HG03064 (cell line): ENCODE measurements around the gene ERBB2.
"Not testable (repeated sequence)": the region's sequence is repeated elsewhere in the genome, so short reads cannot be mapped to it uniquely, and the experiment has no call there.

Experiments
- ATAC-seq: cut with Tn5 transposase; IDR thresholded peaks from one replicate; pipeline ENCODE4 v1.9.1; 2021; ENCODE audit warnings: low read depth; ENCODE audit not compliant: unreplicated experiment

Gene ERBB2

GRCh38 chr17:39740357-39741111 is 40.7 kb downstream of the ERBB2 start:
- ATAC-seq, result no peak

DNA sequence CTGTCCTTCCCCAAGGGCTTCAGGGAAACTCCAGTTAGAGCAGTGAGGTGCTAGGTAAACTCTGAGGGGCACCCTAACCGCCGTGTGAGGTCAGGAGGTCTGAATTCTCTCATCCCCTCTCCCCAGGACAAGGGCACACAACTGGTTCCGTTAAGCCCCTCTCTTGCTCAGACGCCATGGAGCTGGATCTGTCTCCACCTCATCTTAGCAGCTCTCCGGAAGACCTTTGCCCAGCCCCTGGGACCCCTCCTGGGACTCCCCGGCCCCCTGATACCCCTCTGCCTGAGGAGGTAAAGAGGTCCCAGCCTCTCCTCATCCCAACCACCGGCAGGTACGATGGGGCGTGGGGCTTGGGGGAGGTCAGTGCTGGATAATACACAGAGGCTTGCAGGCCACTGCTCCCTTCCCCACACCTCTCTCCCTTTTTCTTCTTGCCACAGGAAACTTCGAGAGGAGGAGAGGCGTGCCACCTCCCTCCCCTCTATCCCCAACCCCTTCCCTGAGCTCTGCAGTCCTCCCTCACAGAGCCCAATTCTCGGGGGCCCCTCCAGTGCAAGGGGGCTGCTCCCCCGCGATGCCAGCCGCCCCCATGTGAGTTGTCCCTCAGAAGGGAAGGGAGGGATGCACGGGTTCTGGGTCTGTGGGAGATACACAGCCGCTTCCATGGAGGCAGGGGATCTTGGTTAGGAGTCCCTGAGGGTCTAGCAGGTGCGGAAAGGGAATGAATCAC is 42.4 kb downstream of the ERBB2 start:
- no peak for ATAC-seq

GRCh38 chr17:39742856-39743436 is 43.1 kb downstream of the ERBB2 start:
- no peak for ATAC-seq

GRCh38 chr17:39744075-39744835 is 44.4 kb downstream of the ERBB2 start:
- no peak for ATAC-seq

- no peak for ATAC-seq
These were observed 45.0 kb downstream of the ERBB2 start for GRCh38 chr17:39744836-39745215.

DNA sequence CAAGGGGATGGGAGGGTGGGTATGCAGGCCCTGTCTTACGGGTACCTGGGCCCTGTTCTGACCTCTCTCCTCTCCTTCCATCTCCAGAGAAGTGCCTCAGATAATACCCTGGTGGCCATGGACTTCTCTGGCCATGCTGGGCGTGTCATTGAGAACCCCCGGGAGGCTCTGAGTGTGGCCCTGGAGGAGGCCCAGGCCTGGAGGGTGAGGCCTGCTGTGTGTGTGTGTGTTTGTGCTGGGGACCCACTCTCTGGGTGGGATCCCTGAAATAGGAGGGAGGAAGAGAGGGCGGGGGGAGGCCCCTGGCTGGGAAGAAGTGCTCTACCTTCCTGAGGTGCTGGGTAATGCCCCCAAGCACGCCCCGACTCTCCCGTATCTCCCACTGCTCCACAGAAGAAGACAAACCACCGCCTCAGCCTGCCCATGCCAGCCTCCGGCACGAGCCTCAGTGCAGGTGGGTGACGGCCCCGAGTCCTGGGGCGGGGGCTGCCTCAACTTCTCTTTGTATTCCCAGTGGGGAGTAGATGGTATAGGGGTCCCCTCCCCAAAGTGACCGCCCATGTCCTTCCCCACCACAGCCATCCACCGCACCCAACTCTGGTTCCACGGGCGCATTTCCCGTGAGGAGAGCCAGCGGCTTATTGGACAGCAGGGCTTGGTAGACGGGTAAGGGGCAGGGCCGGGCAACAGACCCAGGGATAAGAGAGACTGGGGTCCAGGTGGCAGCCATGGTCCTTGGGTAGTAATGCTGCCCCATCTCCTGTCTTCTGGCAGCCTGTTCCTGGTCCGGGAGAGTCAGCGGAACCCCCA is 45.7 kb downstream of the ERBB2 start:
- ATAC-seq, result no peak

- ATAC-seq, result no peak
These were observed 46.2 kb downstream of the ERBB2 start for GRCh38 chr17:39746145-39746461.

GRCh38 chr17:39747745-39748144 is 47.9 kb downstream of the ERBB2 start:
- ATAC-seq, result no peak

DNA sequence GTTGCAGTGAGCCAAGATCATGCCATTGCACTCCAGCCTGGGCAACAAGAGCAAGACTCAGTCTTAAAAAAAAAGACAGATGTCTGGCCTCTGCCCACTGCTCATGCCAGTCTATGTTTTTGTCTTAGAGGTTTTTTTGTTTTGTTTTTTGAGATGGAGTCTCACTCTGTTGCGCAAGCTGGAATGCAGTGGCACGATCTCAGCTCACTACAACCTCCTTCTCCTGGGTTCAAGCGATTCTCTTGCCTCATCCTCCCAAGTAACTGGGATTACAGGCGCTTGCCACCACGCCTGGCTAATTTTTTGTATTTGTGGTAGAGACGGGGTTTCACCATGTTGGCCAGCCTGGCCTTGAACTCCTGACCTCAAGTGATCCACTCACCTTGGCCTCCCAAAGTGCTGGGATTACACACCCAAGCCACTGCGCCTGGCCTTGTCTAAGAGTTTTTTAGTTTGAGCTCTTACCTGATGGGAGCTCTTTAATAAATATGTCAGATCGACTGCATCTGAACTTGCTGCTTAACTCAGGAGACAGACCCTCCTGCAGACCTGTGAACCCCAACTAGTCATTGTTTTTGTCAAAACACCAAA is 48.7 kb downstream of the ERBB2 start:
- not testable (repeated sequence) for ATAC-seq

DNA sequence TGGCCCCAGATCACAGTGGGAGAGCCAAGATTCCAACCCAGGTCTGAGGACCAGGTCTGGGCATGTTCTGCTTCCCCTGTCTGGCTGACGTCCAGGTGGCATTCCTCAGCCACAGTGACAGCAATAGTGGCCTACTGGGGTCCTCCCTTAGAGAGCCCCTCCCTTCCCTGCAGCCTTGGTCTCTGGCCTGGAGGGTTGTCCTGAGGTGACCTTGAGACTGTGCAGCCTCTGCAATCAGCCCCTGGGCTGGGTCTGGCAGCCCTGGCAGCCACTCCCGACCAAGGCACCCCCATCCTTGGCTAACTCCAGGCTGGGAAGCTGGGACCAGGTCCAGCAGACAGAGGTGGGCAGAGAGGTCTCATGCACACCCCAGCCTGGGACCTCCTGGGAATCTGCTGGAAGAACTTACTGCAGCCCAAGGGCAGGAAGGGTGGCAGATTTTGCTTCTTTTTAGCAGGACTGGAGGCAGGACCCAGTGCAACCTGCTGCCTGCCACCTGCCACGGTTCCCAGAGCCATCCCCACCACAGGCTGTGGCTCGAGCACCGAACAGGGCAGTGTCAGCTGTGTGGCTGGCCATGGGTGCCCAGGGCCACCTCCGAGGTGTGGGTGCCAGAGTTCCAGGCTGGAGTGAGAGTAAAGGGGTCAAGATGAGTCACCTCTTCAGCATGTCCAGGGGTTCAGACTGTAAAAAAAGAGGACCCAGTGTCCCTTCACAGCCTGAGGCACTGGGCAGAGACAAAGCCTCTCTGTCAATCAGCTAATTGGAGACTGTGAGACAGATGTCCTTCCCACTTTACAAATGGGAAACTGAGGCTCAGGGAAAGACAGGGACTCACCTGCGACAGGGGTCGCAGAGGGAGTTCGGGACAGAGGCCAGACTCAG is 50.5 kb downstream of the ERBB2 start:
- no peak for ATAC-seq

DNA sequence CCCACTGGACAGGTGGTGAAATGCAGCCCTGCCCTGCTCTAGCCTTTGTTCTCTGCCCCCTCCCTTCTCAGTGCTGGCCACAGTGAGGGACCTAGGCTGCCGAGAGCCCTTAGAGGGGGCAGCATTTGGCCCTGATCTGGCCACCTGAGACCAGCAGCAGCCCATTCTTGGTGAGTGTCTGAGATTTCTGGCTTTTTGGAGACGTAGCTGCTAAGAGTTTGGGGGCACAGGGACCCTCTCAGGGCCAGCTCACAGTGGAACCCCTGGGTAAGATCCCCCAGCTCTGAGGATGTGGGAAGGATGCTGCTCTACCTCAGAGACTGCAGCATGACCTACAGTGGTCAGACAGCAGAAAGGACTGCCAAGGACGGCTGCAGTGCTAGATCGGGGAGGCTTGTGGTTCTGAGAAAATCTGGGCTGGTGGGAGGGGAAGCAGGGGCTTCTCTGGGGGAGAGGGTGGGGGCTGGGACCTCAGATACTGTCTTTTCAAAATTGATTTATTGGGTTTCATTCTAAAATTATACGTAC is 51.2 kb downstream of the ERBB2 start:
- no peak for ATAC-seq

DNA sequence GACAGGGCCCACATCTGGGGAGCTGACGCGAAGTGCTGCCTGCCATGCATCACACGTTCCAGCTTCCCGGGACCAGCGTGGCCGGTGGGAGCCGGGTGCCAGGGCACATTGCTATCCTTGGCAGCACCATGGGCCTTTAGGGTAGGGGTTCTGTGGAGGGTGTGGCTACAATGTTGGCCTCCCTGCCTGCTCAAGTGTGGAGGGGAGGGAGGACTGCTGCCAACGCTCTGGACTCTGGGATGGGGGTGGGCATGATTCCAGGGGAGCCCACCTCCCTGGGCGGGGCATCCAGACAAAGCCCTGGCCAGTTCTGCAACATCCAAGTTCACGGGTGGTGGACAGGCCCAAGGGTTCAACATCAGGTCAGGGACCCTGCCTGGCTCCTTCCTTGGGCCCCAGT is 51.8 kb downstream of the ERBB2 start:
- ATAC-seq, result no peak

DNA sequence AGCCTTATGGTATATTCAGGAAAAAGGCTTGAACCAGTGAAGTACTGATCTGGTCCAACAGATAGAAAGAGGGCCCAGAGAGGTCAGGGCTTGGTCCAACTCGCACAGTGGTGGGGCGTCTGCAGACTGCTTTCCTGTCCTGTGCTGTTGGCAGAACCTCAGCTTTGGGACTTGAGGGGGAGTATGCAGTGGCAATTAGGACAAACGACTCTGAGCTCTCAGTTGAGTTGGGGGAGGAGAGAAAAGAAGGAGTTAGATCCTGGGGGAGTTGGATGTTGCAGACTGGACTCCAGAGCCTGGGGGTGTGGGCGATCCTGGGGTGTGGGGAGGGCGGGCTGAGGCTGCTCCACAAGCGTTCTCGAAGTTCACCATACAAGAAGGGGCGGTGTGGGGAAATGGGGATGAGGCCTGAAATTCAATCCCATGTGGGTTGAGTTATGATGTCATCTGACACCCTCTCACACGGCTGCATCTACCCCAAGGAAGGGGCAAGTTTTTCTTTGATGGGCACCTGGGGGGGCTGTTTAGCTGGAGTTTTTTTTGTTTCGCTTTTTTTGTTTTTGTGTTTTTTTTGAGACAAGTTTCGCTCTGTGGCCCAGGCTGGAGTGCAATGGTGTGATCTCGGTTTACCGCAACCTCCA is 52.5 kb downstream of the ERBB2 start:
- no peak for ATAC-seq

DNA sequence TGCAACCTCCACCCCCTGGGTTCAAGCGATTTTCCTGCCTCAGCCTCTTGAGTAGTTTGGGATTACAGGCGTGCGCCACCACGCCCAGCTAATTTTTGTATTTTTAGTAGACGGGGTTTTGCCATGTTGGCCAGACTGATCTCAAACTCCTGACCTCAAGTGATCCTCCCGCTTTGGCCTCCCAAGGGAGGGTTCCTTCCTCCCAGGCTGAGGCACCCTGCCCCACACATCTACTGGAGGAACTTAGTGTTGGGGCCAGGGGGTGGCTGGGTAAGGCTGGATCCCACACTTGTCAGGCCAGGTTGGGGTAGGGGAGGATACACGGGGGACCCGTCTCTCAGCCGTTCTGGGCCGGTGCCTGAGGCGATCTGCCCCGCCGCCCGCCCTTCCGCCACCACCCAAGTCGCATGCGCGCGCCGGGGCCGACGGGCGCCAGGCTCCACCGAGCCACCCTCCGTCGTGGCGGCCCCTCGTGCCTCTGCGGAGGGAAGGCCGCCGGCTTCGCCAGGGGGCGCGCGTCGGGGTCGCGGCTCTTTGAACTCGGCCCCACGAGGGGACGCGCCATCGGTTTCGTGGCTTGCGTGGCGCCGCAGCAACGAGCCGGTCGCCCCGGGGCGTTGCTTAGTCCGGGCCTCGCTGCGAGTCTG is 53.8 kb downstream of the ERBB2 start:
- peak; percentile 15 for ATAC-seq

DNA sequence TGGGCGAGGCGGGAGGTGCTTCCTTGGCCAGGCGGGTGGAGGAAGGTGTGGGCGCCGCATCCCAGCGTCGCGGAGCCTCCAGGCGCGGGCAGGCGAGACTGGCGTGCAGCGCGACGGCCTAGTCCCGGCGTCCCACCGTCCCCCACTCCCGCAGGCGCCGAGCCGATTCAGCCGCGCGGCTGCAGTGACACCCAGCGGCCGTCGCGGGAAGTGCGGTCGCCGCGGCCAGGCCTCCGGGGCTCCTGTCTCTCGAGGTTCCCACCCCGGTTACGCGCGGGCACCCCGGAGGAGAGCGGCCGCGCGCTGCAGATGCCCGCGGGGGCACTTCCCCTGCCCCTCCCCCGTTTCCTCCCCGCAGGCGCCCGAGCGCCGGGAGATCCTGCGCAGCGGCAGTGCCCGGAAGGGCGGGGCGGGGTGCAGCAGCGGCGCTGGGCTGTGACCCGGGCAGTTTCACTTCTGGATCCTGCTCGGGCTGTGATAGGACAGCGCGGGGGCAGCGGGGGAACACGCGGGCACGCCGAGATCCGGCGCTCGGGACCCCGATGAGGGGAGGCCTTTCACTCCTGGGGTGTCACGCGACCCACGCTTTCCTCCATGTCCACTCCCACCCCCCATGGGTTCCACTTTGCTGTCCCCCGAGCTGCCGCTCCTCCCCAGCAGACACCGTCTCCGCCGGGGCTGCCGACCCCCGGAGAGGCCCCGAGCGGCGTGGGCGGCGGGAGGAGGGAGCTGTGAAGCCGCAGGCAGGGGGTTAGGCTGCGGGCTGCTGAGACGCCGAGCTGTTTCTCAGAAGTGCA is 54.5 kb downstream of the ERBB2 start:
- peak; percentile 51 for ATAC-seq

DNA sequence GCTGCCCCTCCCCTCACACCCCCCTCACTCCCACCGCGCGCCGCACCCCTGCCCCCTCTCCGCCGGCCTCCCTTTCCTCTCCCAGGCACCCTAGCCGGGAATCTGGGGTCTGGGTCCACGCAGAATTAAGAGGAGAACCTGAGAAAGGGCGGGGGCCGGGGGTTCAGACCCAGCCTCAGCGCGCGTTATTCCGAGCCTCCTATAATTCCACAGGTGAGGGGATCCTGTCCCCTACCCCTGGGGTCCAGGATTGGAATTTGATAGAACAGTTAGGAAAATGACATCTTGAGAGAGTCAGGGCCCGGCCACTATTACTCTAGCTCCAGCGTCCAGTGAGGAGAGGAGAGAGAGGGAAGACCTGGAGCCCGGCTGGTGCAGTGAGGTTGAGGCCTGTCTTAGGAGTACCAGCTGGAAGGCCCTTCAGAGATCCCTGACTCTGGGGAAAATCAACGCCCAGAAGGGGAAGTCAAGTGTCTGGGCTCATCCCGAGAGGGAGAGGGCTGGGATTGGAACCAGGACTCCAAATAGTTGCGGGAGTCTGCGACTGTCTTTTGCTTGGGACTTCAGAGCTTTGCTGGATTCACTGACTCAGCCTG is 55.2 kb downstream of the ERBB2 start:
- ATAC-seq, result no peak
